CD4-positive, alpha-beta T cell treated with Interleukin-4 for 1 hour (primary cell): Measurements from ENCODE around the gene OPA1.

Experiments
- DNase-seq, 2 donors: peaks; one replicate each; pipeline ENCODE4 v3.0.0-alpha.2; 2020 to 2022

The OPA1 gene

DNA sequence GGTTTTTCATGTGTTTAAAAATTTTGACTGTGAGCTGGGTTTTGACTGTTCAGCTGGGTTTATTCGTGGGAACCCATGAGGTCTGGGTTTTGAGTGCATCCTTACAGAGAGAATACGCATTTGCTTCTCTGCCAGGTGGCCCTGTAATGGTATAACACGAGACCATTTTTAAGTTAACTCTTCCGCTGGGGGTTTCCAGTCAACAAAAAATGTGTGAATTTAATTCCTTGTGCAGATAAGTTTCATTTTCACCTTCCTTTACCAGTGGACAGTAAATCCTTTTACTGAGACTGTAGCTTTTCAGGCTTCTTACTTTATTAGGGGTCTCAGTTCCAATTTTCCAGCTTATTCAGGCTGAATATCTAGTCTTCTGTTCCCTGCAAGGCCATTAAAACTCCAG, 149.6 kb downstream of the OPA1 start:
- DNase-seq = no peak

DNA sequence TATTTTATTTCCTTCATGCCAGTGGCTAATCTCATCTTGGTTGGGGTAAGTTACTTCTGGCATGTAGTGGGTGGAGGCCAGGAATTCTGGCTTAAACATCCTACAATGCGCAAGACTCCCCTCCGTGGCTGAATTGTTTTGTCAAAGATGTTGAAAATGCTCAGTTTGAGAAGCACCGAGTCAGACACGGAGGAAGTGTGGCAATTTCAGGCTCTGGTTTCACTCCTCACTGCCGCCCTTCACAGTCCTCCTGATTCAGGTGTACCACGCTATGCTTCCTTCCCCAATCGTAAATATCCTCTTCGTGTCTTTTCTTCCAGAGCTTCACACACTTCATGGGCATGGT, 150.7 kb downstream of the OPA1 start:
- DNase-seq = no peak

- DNase-seq = no peak
Observed at GRCh38 chr3:193744048-193744821, 151.2 kb downstream of the OPA1 start.

DNA sequence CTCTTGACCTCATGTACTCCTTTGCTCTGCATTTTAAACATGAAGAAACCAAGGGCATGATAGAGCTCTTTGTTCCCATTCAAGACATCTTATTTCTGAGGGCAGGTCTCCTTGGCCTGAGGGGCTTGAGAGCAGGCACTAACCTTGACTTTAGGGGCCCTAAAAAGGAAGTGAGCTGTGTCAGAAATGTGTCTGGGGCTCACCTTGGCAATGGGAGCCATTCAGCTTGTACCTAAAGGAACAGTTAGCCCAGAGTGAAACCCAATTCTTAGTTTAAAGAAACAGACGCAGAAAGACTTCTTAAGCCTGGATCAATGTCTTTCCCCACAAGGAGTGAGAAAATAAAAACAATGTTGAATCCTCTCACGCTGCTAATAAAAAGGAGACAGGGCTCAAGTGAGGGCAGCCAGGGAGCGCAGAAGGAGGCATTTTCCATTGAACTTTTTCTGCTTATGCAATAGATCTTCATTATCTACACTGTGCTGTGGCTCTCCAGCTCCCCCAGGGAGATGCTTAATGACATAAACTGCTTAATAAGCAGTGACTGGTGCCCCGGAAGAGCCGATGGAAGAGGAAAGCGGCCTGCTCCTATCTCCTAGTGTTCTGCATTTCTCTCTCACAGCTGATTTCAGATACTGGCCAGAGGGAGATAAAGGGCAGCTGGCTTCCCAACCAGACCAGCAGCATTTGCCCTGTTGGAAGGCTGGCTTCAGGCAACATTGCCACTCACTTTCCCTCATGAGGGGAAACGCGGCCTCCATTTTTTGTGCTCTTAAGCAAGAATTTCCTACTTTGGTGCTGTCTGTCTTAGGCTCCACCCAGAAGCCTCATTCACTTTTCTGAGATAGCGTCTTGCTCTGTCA, 152.0 kb downstream of the OPA1 start:
- DNase-seq = no peak

DNA sequence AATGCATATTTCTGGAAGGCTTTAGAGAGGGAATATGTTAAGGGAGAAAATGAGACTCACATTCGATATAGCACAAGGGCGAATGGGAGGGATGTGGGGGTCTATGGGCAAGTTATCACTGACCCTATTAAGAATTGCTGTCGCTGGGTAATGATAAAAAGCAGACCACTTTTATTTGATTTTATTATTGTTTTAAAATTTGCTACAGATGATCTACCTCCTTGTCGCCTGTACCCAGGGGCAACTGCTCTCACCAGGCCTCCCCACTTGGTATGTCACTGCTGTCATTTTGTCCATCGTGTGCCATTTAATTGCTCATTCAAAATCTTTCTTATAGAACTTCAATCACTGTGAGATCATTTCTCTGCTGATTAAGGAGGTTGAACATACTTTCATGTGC, 153.8 kb downstream of the OPA1 start:
- DNase-seq = no peak
